Left renal cortex interstitium (tissue), 4 donors: ENCODE results near the gene UNC93A. TPM values are rescaled to one million over a fixed set of nuclear protein-coding genes. Genes with fewer than 3 reads are reported as not detected.
"Not testable (repeated sequence)": the region's sequence is repeated elsewhere in the genome, so short reads cannot be mapped to it uniquely, and the experiment has no call there.

Experiments
- DNase-seq, 4 donors: peaks; one replicate each; pipeline ENCODE4 v3.0.0-alpha.2; 2013; ENCODE audit warnings: low read depth in 4 of 4, low spot score in 2 of 4, missing footprints in 1 of 4
- polyA plus RNA-seq, 4 donors: library from polyadenylated mRNA; unstranded; fragments of 120-200 nt; gene quantifications; one replicate each; pipeline ENCODE4 v1.2.1, GENCODE V29; 2013; ENCODE audit not compliant: insufficient read length in 4 of 4

The UNC93A gene
- polyA plus RNA-seq, 4 donors: 3.7 to 9.3 (median 6.2) TPM

DNA sequence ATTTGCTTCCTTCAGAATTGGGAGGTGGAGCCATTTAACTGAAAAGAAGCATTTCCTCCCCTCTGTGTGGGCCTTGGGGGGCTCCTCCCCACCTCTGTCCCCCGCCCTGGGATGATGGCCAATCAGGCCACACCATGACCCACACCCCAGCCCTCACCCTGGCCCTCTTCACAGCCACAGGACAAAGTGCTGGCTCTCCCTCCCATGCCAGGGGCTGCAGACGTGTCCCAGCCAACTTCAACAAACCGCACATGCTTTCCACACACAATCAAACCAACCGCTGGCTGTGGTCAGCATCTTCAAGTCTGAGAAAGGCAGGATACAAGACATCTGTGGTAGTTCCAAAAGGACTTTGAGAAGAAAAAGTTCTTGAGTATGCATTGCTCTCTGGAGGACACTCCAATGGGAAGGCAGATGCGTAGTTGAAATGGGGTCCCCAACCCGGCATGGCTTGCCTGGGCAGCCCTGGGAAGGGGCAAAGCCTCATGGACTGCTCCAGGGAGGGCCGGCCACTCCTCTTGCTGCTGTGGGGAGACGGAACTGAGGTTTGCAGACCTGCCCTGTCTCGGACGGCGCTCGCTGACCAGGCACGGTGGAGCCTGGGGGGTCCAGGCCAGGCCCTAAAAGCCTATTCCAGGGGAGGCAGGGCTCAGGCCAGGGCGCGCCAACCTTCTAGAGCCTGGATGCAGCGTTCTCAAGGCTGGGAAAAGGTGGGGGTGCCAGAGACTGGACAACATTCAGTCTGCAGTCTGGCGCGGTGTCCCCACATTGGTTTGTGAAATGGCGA is 45.9 kb downstream of the UNC93A start:
- peak in 1 of 4 donors; percentile 41 for DNase-seq

DNA sequence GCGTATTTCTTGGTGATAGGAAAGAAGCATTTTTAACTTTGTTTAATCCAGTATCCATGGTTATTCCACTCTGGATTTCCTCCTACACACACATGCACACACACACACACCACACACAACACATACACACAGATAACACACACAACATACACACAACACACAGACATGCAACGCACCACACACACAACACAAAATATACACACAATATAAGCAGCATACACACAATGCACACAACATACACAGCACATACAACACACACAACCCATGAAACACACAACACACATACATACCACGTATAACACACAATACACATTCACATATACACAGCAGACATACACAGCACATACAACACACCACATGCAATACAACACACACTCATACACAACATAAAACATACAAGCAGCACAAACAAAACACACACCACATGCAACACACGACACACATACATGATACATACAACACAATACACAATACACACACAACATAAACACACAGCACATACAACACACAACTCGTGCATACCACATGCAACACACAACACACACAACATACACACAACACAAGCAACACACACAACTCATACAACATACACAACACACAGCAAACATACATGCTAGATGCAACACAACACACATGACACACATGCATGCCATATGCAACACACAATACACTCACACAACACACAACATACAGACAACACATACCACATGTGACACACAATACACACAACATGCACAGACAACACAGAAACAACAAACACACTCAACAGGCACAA is 46.7 kb downstream of the UNC93A start:
- no peak for DNase-seq

GRCh38 chr6:167338541-167339117 is 47.5 kb downstream of the UNC93A start:
- DNase-seq: no peak

DNA sequence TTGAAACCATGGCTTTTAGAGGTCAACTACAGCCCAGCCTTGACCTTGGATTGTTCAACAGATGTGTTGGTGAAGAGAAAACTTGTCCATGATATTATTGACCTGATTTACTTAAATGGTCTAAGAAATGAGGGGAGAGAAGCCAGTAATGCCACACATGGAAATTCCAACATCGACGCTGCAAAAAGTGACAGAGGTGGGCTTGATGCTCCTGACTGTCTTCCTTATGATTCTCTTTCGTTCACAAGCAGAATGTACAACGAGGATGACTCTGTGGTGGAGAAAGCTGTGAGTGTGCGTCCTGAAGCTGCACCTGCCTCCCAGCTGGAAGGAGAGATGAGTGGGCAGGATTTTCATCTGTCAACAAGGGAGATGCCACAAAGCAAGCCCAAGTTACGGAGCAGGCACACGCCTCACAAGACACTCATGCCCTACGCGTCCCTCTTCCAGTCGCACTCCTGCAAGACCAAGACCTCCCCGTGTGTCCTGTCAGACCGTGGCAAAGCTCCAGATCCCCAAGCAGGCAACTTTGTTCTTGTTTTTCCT is 50.0 kb downstream of the UNC93A start:
- DNase-seq: no peak

GRCh38 chr6:167341665-167342655 is 50.8 kb downstream of the UNC93A start:
- no peak for DNase-seq

GRCh38 chr6:167342879-167343610 is 51.9 kb downstream of the UNC93A start:
- no peak for DNase-seq

- no peak for DNase-seq
These were observed 54.2 kb downstream of the UNC93A start for GRCh38 chr6:167345348-167345747.

DNA sequence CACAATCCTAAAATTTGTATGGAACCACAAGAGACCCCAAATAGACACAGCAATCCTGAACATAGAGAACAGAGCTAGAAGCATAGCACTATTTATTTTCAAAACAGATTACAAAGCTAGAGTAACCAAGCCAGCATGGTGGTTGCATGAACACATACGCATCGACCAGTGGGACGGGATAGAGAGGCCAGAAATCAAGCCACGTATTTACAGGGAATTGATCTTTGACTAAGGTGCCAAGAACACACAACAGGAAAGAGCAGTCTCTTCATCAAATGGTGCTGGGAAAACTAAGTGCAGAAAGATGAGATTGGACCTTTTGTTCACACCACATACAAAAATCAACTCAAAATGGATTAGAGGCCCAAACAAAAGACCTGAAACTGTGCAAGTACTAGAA is 54.8 kb downstream of the UNC93A start:
- DNase-seq: no peak

- no peak for DNase-seq
These were observed 56.1 kb downstream of the UNC93A start for GRCh38 chr6:167347226-167347625.

DNA sequence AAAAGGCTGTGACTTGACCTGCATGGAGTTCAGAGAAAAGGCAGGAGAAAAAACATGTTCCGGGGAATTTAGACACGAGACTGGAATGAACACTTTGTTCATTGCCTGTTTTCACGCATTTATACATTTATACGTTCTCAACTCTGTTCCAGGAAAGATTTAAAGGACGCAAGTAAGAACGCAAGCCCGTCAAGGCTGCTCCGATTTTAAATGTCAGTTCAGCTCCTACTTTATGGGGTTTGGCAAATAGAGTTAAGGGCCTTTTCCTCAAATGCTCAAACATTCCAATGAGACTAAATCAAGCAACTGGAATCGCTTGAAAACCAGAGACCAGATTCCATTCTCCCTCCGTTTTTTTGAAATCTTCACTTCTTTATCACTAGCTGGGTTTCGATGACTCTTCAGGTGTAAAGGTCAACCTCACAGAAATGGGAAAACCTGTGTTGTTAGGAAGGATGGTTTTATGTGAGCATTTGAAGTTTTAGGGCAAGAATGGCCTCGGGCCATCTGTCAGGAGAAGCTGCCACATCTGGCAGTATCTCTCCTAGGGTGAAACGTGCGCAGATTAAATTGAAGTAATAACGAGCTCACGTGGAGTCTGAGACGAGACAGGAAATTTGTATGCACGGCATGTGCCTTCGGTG is 58.6 kb downstream of the UNC93A start:
- no peak for DNase-seq

GRCh38 chr6:167350275-167350696 is 59.2 kb downstream of the UNC93A start:
- DNase-seq: no peak

GRCh38 chr6:167350731-167351655 is 59.9 kb downstream of the UNC93A start:
- DNase-seq: peak in 2 of 4 donors; percentile 70 to 72

GRCh38 chr6:167351656-167352345 is 60.7 kb downstream of the UNC93A start:
- DNase-seq: no peak

GRCh38 chr6:167356874-167357273 is 65.8 kb downstream of the UNC93A start:
- no peak for DNase-seq

DNA sequence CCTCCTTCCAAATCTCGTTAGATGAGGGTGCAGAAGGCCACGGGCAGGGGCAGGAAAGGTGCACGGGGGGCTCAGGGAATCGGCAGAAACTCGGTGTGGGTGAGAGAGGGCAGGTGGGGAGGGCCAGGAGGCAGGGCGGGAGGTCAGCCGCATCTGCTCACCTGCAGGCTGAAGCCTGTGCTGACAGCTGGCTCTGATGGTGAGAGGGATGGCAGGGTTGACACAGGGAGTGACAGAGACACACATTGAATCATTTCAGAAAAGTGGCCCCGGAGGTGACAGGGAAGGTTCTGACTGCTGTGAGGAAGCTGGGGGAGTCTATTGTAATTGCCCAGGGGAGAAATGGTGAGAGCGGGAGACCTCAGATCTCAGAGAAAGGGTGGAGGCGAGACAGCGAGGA is 67.3 kb downstream of the UNC93A start:
- not testable (repeated sequence) for DNase-seq

DNA sequence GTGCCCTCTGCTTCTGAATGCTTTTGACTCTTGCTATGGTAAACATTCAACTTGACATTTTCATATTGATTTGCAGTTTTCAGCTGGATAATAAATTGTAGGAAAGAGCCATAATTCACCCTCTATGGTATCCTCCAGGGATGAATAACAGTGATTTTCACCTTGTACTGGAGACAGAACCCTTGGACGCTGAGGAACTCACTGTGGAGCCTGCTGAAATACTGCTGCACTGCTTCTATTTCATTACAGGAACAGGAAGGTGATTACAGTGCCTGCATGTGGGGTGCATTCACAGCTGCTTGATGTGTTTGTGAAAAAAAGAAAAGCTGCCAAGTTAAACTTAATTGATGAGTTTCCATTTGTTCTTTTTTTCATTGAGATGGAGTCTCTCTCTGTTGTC is 70.1 kb downstream of the UNC93A start:
- not testable (repeated sequence) for DNase-seq
